Endothelial cell of umbilical vein (primary cell): ENCODE data around the gene CAMKV.

Source experiments
- CTCF ChIP-seq, 2 donors: IDR thresholded peaks; 1 replicate in 1 of 2; 2 replicates in 1 of 2; pipeline ENCODE4 v1.5.1; 2011; ENCODE audit warnings: low read length in 2 of 2, mild to moderate bottlenecking in 2 of 2, moderate library complexity in 2 of 2, control low read depth in 1 of 2, inconsistent platforms in 1 of 2, low read depth in 1 of 2; ENCODE audit not compliant: insufficient read depth in 1 of 2; ENCODE audit errors: extremely low read depth in 1 of 2
- EZH2 ChIP-seq: IDR thresholded peaks from 2 replicates; pipeline ENCODE4 v1.6.1; 2012; ENCODE audit warnings: borderline replicate concordance, low read depth, mild to moderate bottlenecking, moderate library complexity, low read length, inconsistent platforms; ENCODE audit not compliant: severe bottlenecking
- FOS ChIP-seq: IDR thresholded peaks from 2 replicates; pipeline ENCODE4 v1.6.1; 2011; ENCODE audit warnings: mild to moderate bottlenecking, low read length, moderate library complexity, borderline replicate concordance; ENCODE audit not compliant: insufficient read depth
- MAX ChIP-seq: IDR thresholded peaks from 2 replicates; pipeline ENCODE4 v1.6.1; 2011; ENCODE audit not compliant: insufficient read depth, insufficient read length
- POLR2A ChIP-seq: IDR thresholded peaks from 2 replicates; pipeline ENCODE4 v1.6.1; 2012; ENCODE audit warnings: low read depth, mild to moderate bottlenecking, control low read depth, low read length
- POLR2AphosphoS5 ChIP-seq: IDR thresholded peaks from 2 replicates; pipeline ENCODE4 v1.6.1; 2012; ENCODE audit warnings: low read depth, mild to moderate bottlenecking, control low read depth, low read length, moderate library complexity; ENCODE audit not compliant: insufficient read depth

- TF ChIP-seq CTCF (IDR thresholded peaks at IDR 0.05; ENCODE audit: extremely low read depth in 1 of 2, insufficient read depth in 1 of 2, low read depth in 1 of 2, low read length in 2 of 2) (no peak), POLR2A (no peak), FOS (no peak), POLR2AphosphoS5 (no peak), EZH2 (no peak), MAX (no peak)
Measured at GRCh38 chr3:49813497-49814174, 56.1 kb downstream of the CAMKV start, which contains the start of gene UBA7.
